NCI-H524 treated with DMSO at 0.1 percent for 48 hours (cell line): ENCODE results near the gene AK8.

Source experiments
- DNase-seq: peaks from one replicate; lab custom pipeline; 2025; lab: John Stamatoyannopoulos, UW

AK8 gene

GRCh38 chr9:132770770-132771310, 107.2 kb downstream of the AK8 start:
- no peak for DNase-seq

GRCh38 chr9:132769906-132770769, 107.9 kb downstream of the AK8 start:
- DNase-seq: no peak

GRCh38 chr9:132768932-132769905, 108.9 kb downstream of the AK8 start:
- DNase-seq: peak; percentile 48

GRCh38 chr9:132763574-132763973, 114.5 kb downstream of the AK8 start:
- no peak for DNase-seq

- DNase-seq: no peak
Observed at GRCh38 chr9:132762896-132763295, 115.2 kb downstream of the AK8 start.

GRCh38 chr9:132761602-132762001, 116.5 kb downstream of the AK8 start:
- no peak for DNase-seq

- no peak for DNase-seq
Observed at GRCh38 chr9:132760057-132760456, 118.0 kb downstream of the AK8 start.

GRCh38 chr9:132757016-132757415, 121.1 kb downstream of the AK8 start:
- DNase-seq: no peak

- no peak for DNase-seq
Observed at GRCh38 chr9:132756214-132756845, 121.8 kb downstream of the AK8 start.

GRCh38 chr9:132755096-132755495, 123.0 kb downstream of the AK8 start:
- no peak for DNase-seq

GRCh38 chr9:132754236-132754635, 123.8 kb downstream of the AK8 start:
- no peak for DNase-seq

- DNase-seq: no peak
Observed at GRCh38 chr9:132753593-132753880, 124.5 kb downstream of the AK8 start.

GRCh38 chr9:132752877-132753592, 125.0 kb downstream of the AK8 start:
- no peak for DNase-seq

GRCh38 chr9:132750668-132751067, 127.4 kb downstream of the AK8 start:
- DNase-seq: no peak

GRCh38 chr9:132749306-132749705, 128.8 kb downstream of the AK8 start:
- no peak for DNase-seq

- no peak for DNase-seq
Observed at GRCh38 chr9:132748450-132748849, 129.6 kb downstream of the AK8 start.

- no peak for DNase-seq
Observed at GRCh38 chr9:132745756-132746709, 132.1 kb downstream of the AK8 start.

GRCh38 chr9:132744881-132745755, 133.0 kb downstream of the AK8 start:
- DNase-seq: peak; percentile 79

GRCh38 chr9:132743931-132744479, 134.1 kb downstream of the AK8 start:
- no peak for DNase-seq
